Effector memory CD4-positive, alpha-beta T cell (primary cell): ENCODE results near the gene RAB17.
"Not testable (repeated sequence)": the region's sequence is repeated elsewhere in the genome, so short reads cannot be mapped to it uniquely, and the experiment has no call there.

Experiments used
- DNase-seq, 3 donors: peaks; one replicate each; pipeline ENCODE4 v3.0.0-alpha.2; 2020
- H3K27ac ChIP-seq: 2 replicates; pipeline ENCODE4 v1.7.0; 2013; ENCODE audit warnings: mild to moderate bottlenecking, low read length, moderate library complexity; ENCODE audit not compliant: insufficient read depth, poor library complexity, severe bottlenecking
- H3K27me3 ChIP-seq: replicated peaks from 2 replicates; pipeline ENCODE4 v1.7.0; 2013; ENCODE audit warnings: mild to moderate bottlenecking, low read length; ENCODE audit not compliant: insufficient read depth, control insufficient read depth, poor library complexity, severe bottlenecking
- H3K36me3 ChIP-seq: 2 replicates; pipeline ENCODE4 v1.7.0; 2013; ENCODE audit warnings: mild to moderate bottlenecking, low read length, moderate library complexity; ENCODE audit not compliant: control insufficient read depth, insufficient read depth
- H3K4me1 ChIP-seq: 2 replicates; pipeline ENCODE4 v1.7.0; 2013; ENCODE audit warnings: low read length, mild to moderate bottlenecking; ENCODE audit not compliant: control insufficient read depth, insufficient read depth, poor library complexity, severe bottlenecking
- H3K4me3 ChIP-seq: 2 replicates; pipeline ENCODE4 v1.7.0; 2013; ENCODE audit warnings: low read length, low read depth, mild to moderate bottlenecking; ENCODE audit not compliant: insufficient read depth, poor library complexity, severe bottlenecking
- H3K9me3 ChIP-seq: 2 replicates; pipeline ENCODE4 v1.7.0; 2013; ENCODE audit warnings: mild to moderate bottlenecking, low read length, moderate library complexity; ENCODE audit not compliant: control insufficient read depth

The RAB17 gene

GRCh38 chr2:237612527-237613357, 22.2 kb upstream of the RAB17 start:
- no peak for DNase-seq
- no peak overlapping the region for H3K27ac ChIP-seq
- H3K4me3 ChIP-seq = no peak overlapping the region

GRCh38 chr2:237606522-237606921, 16.0 kb upstream of the RAB17 start:
- H3K9me3 ChIP-seq, H3K4me3 ChIP-seq, H3K27me3 ChIP-seq, H3K27ac ChIP-seq, DNase-seq, H3K36me3 ChIP-seq: not testable (repeated sequence)
- peaks cover 21% of the 10 kb centered on the region for H3K4me1 ChIP-seq

More at GRCh38 chr2:237612527-237613357, 22.2 kb upstream of the RAB17 start:
- H3K36me3 ChIP-seq = no peaks in the 10 kb centered on the region
- peaks cover 14% of the 10 kb centered on the region for H3K4me1 ChIP-seq
- no peaks in the 10 kb centered on the region for H3K27me3 ChIP-seq
- H3K9me3 ChIP-seq = no peaks in the 10 kb centered on the region

- H3K4me1 ChIP-seq = peaks cover 21% of the 10 kb centered on the region
- no peaks in the 10 kb centered on the region for H3K9me3 ChIP-seq
- no peak overlapping the region for H3K27ac ChIP-seq
- H3K27me3 ChIP-seq = no peaks in the 10 kb centered on the region
- H3K4me3 ChIP-seq = no peak overlapping the region
- H3K36me3 ChIP-seq = no peaks in the 10 kb centered on the region
- no peak for DNase-seq
These were observed 14.4 kb upstream of the RAB17 start for GRCh38 chr2:237604960-237605359.

- no peak for DNase-seq
- H3K9me3 ChIP-seq = no peaks in the 10 kb centered on the region
- no peak overlapping the region for H3K4me3 ChIP-seq
- no peaks in the 10 kb centered on the region for H3K36me3 ChIP-seq
- H3K27ac ChIP-seq = no peak overlapping the region
- H3K4me1 ChIP-seq = peaks cover 21% of the 10 kb centered on the region
- no peaks in the 10 kb centered on the region for H3K27me3 ChIP-seq
These were observed 13.9 kb upstream of the RAB17 start for GRCh38 chr2:237604391-237604790.

GRCh38 chr2:237603718-237604362, 13.3 kb upstream of the RAB17 start:
- H3K27ac ChIP-seq = peak overlapping the region; percentile 64
- no peaks in the 10 kb centered on the region for H3K36me3 ChIP-seq
- DNase-seq = peak; percentile 7 to 53 (median 50)
- peaks cover 21% of the 10 kb centered on the region for H3K4me1 ChIP-seq
- peak overlapping the region; percentile 15 for H3K4me3 ChIP-seq
- no peaks in the 10 kb centered on the region for H3K9me3 ChIP-seq
- H3K27me3 ChIP-seq = no peaks in the 10 kb centered on the region

GRCh38 chr2:237603049-237603717, 12.6 kb upstream of the RAB17 start:
- peak overlapping the region; percentile 19 for H3K27ac ChIP-seq
- DNase-seq = no peak
- peaks cover 21% of the 10 kb centered on the region for H3K4me1 ChIP-seq
- no peaks in the 10 kb centered on the region for H3K36me3 ChIP-seq
- H3K4me3 ChIP-seq = no peak overlapping the region
- no peaks in the 10 kb centered on the region for H3K9me3 ChIP-seq
- no peaks in the 10 kb centered on the region for H3K27me3 ChIP-seq

DNA sequence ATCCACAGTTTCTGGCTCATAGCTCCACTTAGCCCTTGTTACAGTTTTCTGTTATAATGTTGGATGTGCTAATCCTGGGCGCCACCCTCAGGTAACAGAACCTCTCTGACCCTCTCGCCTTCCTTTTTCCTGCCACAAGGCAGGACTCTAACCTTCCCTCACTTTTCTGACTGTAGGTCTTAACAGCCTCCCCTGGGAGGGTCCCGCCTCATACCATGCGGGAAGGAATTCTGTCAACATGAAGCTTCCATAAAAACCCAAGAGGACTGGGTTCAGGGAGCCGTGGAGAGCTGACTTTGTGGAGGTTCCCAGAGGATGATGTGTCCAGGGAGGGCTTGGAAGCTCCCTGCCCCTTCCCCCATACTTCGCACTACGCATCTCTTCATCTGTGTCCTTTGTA, 11.9 kb upstream of the RAB17 start:
- Histone ChIP-seq H3K36me3 (no peaks in the 10 kb centered on the region), H3K27ac (no peak overlapping the region), H3K4me1 (peaks cover 21% of the 10 kb centered on the region), H3K27me3 (no peaks in the 10 kb centered on the region), H3K9me3 (no peaks in the 10 kb centered on the region), H3K4me3 (no peak overlapping the region)
- no peak for DNase-seq

DNA sequence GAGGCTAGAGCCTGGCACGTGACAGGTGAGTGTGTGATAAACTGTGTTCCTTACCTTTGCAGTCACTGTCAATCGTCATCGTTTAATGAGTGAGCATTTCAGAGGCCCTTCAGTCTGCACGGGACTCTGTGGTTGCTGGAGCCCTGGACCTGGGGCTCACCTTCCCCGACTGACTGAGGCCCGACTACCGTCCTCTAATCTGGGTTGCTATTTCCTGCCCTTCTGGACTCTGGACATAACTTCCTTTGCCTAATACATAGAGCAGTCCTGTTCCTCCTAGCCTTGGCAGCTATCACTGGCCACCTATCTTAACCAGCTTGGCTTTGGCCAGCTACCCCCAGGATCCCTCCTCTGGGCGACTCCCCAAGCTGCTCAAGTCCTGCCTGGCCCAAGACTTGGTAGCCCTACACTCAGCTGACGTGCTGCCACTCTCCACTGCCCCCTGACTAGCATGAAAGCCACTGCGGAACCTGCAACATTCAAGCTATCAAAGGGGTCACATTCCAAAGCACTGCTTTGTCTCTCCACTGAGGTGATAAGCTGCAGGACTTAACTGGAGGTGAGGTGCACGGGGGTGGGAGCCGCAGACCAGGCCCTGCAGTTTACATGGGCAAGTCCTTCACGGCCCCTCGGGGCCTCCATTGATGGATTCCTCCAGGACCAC, 11.1 kb upstream of the RAB17 start:
- Histone ChIP-seq H3K27ac (no peak overlapping the region), H3K36me3 (no peaks in the 10 kb centered on the region)
- no peak for DNase-seq

DNA sequence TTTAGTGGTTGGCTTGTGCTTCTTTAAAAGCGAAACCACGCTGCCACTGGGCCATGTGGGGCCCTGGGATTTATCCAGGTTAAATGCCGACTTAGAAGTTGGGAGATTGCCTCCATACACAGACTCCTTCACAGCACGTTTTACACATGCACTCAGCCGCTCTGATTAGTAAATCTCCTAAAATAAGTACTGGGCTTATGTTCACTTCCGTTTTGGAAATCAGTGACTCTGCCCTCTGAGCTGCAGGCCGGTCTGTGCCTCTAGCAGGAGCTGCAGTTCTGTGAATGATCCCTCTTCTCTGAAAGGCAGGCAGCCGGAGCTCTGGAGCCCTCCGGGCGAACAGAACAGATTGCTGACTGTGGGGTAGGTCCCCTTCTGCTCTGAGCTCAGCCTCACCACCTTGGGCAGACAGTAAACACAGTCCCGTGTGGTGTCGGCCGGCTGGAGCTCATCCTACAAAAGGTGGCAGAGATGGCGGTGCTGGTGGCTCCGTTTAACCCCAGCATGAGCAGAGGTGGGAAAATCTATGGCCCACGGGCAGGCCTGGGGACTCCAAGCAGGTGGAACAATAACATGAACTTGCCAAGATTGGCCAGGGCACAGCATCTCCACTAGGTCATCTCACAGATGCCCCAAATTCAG, 9.8 kb upstream of the RAB17 start:
- H3K4me3 ChIP-seq = no peak overlapping the region
- H3K27ac ChIP-seq = no peak overlapping the region

More for the DNA sequence above, 11.1 kb upstream of the RAB17 start:
- Histone ChIP-seq H3K27me3 (no peaks in the 10 kb centered on the region), H3K4me3 (no peak overlapping the region), H3K9me3 (no peaks in the 10 kb centered on the region), H3K4me1 (peaks cover 21% of the 10 kb centered on the region)

More for the DNA sequence above, 9.8 kb upstream of the RAB17 start:
- Histone ChIP-seq H3K4me1 (peaks cover 21% of the 10 kb centered on the region), H3K27me3 (no peaks in the 10 kb centered on the region), H3K36me3 (no peaks in the 10 kb centered on the region), H3K9me3 (no peaks in the 10 kb centered on the region)
- DNase-seq = no peak
